Activated CD8-positive, alpha-beta memory T cell treated with anti-CD3 and anti-CD28 coated beads for 1 hour (primary cell): Measurements from ENCODE around the gene COL23A1.
"Not testable (repeated sequence)": the region's sequence is repeated elsewhere in the genome, so short reads cannot be mapped to it uniquely, and the experiment has no call there.

Experiments
- DNase-seq, 2 donors: peaks; one replicate each; pipeline ENCODE4 v3.0.0-alpha.2; 2020; ENCODE audit warnings: low read depth in 1 of 2; ENCODE audit errors: extremely low read depth in 1 of 2

Gene COL23A1

GRCh38 chr5:178312880-178313282 is 277.3 kb downstream of the COL23A1 start:
- DNase-seq = no peak

- DNase-seq = no peak
Measured at GRCh38 chr5:178310130-178310865, 279.9 kb downstream of the COL23A1 start.

GRCh38 chr5:178309271-178310013 is 280.8 kb downstream of the COL23A1 start:
- DNase-seq = no peak

- DNase-seq = no peak
Measured at GRCh38 chr5:178308541-178309092, 281.6 kb downstream of the COL23A1 start.

- no peak for DNase-seq
Measured at GRCh38 chr5:178307267-178308045, 282.7 kb downstream of the COL23A1 start.

- no peak for DNase-seq
Measured at GRCh38 chr5:178306430-178307225, 283.6 kb downstream of the COL23A1 start.

GRCh38 chr5:178305801-178306200 is 284.4 kb downstream of the COL23A1 start:
- no peak for DNase-seq

GRCh38 chr5:178304761-178305645 is 285.2 kb downstream of the COL23A1 start:
- no peak for DNase-seq

- no peak for DNase-seq
Measured at GRCh38 chr5:178304016-178304415, 286.2 kb downstream of the COL23A1 start.

- DNase-seq = not testable (repeated sequence)
Measured at GRCh38 chr5:178302321-178302720, 287.9 kb downstream of the COL23A1 start.

GRCh38 chr5:178301641-178302040 is 288.6 kb downstream of the COL23A1 start:
- DNase-seq = no peak

- no peak for DNase-seq
Measured at GRCh38 chr5:178298283-178298807, 291.8 kb downstream of the COL23A1 start.

- no peak for DNase-seq
Measured at GRCh38 chr5:178297751-178298150, 292.4 kb downstream of the COL23A1 start.

- no peak for DNase-seq
Measured at GRCh38 chr5:178296066-178296465, 294.1 kb downstream of the COL23A1 start.

GRCh38 chr5:178295589-178295988 is 294.6 kb downstream of the COL23A1 start:
- no peak for DNase-seq

- DNase-seq = no peak
Measured at GRCh38 chr5:178293815-178294214, 296.4 kb downstream of the COL23A1 start.

GRCh38 chr5:178293400-178293799 is 296.8 kb downstream of the COL23A1 start:
- no peak for DNase-seq

GRCh38 chr5:178292826-178293205 is 297.4 kb downstream of the COL23A1 start:
- no peak for DNase-seq
